Lung (tissue), 12 donors: Measurements from ENCODE around the gene KIN. TPM values are rescaled to one million over a fixed set of nuclear protein-coding genes. Genes with fewer than 3 reads are reported as not detected.

Experiments used
- ATAC-seq: fragments of 200-7000 bp; cut with Tn5 transposase; one replicate; pipeline ENCODE4 v1.9.1; 2020; ENCODE audit warnings: moderate number of reproducible peaks; ENCODE audit not compliant: insufficient read depth, low FRiP score
- DNase-seq, 3 donors: peaks; one replicate each; pipeline ENCODE4 v3.0.0-alpha.2; 2013 to 2017
- H3K27ac ChIP-seq, 2 donors: one replicate each; pipeline ENCODE4 v1.5.1; 2013; ENCODE audit warnings: mild to moderate bottlenecking in 2 of 2, moderate library complexity in 2 of 2, control low read depth in 1 of 2, inconsistent platforms in 1 of 2, low read depth in 1 of 2, low read length in 1 of 2
- H3K27me3 ChIP-seq, 3 donors: one replicate each; pipeline ENCODE4 v1.5.1; 2013; ENCODE audit warnings: low read length in 2 of 3; ENCODE audit not compliant: control insufficient read depth in 3 of 3, insufficient read depth in 3 of 3
- H3K36me3 ChIP-seq, 4 donors: one replicate each; pipeline ENCODE4 v1.5.1; 2013; ENCODE audit warnings: low read length in 4 of 4, mild to moderate bottlenecking in 1 of 4, moderate library complexity in 1 of 4; ENCODE audit not compliant: control insufficient read depth in 4 of 4, insufficient read depth in 4 of 4
- H3K4me1 ChIP-seq, 5 donors: one replicate each; pipeline ENCODE4 v1.5.1; 2013; ENCODE audit warnings: low read length in 5 of 5, mild to moderate bottlenecking in 2 of 5, moderate library complexity in 1 of 5; ENCODE audit not compliant: control insufficient read depth in 5 of 5, insufficient read depth in 5 of 5
- H3K4me3 ChIP-seq: one replicate; pipeline ENCODE4 v1.5.1; 2013; ENCODE audit warnings: mild to moderate bottlenecking, control low read depth, moderate library complexity
- H3K9ac ChIP-seq, 2 donors: one replicate each; pipeline ENCODE4 v1.5.1; 2013; ENCODE audit warnings: low read length in 2 of 2, control low read depth in 1 of 2; ENCODE audit not compliant: insufficient read depth in 1 of 2
- H3K9me3 ChIP-seq, 4 donors: one replicate each; pipeline ENCODE4 v1.5.1; 2013; ENCODE audit warnings: low read length in 3 of 4, mild to moderate bottlenecking in 1 of 4, moderate library complexity in 1 of 4; ENCODE audit not compliant: control insufficient read depth in 4 of 4, insufficient read depth in 3 of 4
- CTCF ChIP-seq: IDR thresholded peaks from 2 replicates; pipeline ENCODE4 v1.5.1; 2012; ENCODE audit warnings: mild to moderate bottlenecking; ENCODE audit errors: control extremely low read depth, extremely low read depth
- WGBS, 2 donors: extraction: QIAGEN DNeasy Blood & Tissue Kit; methylation state at CpG; one replicate each; pipeline ENCODE4 v1.1.7; 2013; 5-methylcytosine and 5-hydroxymethylcytosine counted together
- polyA plus RNA-seq, 2 donors: library from polyadenylated mRNA; stranded (reverse); fragments of 200-250 nt; gene quantifications; one replicate each; pipeline ENCODE4 v1.2.1, GENCODE V29; 2013
- total RNA-seq, 2 donors: library from RNA; depleted of rRNA in 1 of 2; stranded (reverse); fragments of >200 nt in 1 of 2; gene quantifications; one replicate each; pipeline ENCODE4 v1.2.1, GENCODE V29; 2014 to 2021
- donor health status: control.
- donor health status: control.
- donor health status: Bipolar disorder and iron deficiency.
- donor health status: healthy.
- donor health status: DM: yes; HTN: yes; CAD: no.

The KIN gene
- total and polyA plus RNA-seq, 4 donors: 6.0 to 15.9 (median 9.8) TPM

GRCh38 chr10:7707858-7708622 lies 79.8 kb downstream of the KIN start:
- no peaks in the 10 kb centered on the region for H3K4me1 ChIP-seq
- 85 to 89% methylated on average over 5 of the region's 5 CpGs for WGBS, 2 donors
- no peak for TF ChIP-seq CTCF
- no peaks in the 10 kb centered on the region for H3K9me3 ChIP-seq
- DNase-seq: no peak
- no peak overlapping the region for H3K27ac ChIP-seq
- no peaks in the 10 kb centered on the region for H3K27me3 ChIP-seq
- ATAC-seq: no peak
- H3K4me3 ChIP-seq: no peak overlapping the region
- no peaks in the 10 kb centered on the region for H3K36me3 ChIP-seq
- no peak overlapping the region for H3K9ac ChIP-seq

GRCh38 chr10:7707102-7707501 lies 80.7 kb downstream of the KIN start:
- Histone ChIP-seq H3K27me3 (no peaks in the 10 kb centered on the region), H3K27ac (no peak overlapping the region), H3K9ac (no peak overlapping the region), H3K36me3 (no peaks in the 10 kb centered on the region), H3K4me3 (no peak overlapping the region), H3K4me1 (no peaks in the 10 kb centered on the region), H3K9me3 (no peaks in the 10 kb centered on the region)
- no peak for DNase-seq
- WGBS, 2 donors: 46 to 67% methylated on average over 4 of the region's 4 CpGs
- ATAC-seq: no peak
- no peak for TF ChIP-seq CTCF

DNA sequence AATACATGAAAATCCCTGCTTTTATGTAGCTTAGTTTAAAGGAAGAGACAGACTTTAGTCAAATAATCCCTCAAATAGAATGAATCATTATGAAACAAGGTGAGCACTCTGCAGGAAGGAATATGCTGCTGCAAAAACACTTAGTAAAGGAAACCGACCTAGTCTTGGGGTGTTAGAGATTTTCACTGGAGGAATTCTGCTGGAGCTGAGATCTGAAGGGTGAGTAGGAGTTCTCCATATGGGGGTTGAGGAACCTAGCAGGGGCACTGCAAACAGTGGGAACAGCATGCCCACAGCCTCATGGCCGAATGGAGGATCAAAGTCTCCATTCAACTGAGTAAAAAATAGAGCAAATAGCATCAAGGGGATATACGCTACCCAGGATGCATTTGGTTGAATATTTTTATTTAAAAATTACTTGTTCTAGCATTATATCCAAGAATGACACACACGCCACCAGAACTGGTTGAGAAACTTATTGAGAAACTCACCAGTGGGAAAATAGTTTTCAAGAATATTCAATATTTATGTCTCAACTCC lies 81.2 kb downstream of the KIN start:
- no peak overlapping the region for H3K9ac ChIP-seq
- DNase-seq (no peak), ATAC-seq (no peak)
- H3K4me1 ChIP-seq: no peaks in the 10 kb centered on the region
- no peaks in the 10 kb centered on the region for H3K9me3 ChIP-seq
- H3K27me3 ChIP-seq: no peaks in the 10 kb centered on the region
- H3K27ac ChIP-seq: no peak overlapping the region
- no peaks in the 10 kb centered on the region for H3K36me3 ChIP-seq
- WGBS, 2 donors: 76 to 89% methylated on average over 4 of the region's 4 CpGs
- no peak for TF ChIP-seq CTCF
- H3K4me3 ChIP-seq: no peak overlapping the region
